ENCODE results near the gene NEUROG2.

The NEUROG2 gene

GRCh38 chr4:112516471-112517066, 589 bp upstream of the NEUROG2 start:
- peaks cover 84% of the 10 kb centered on the region for H3K27me3 ChIP-seq (ENCODE audit: insufficient read depth, poor library complexity, severe bottlenecking)
- peak overlapping the region; percentile 53 for H3K4me3 ChIP-seq (replicated peaks; ENCODE audit: insufficient read depth, low read length)
- DNase-seq (ENCODE audit: low read depth in 1 of 2, low spot score in 1 of 2), result no peak
- H3K27ac ChIP-seq (replicated peaks), result no peak overlapping the region
- TF ChIP-seq GABPA (IDR thresholded peaks at IDR 0.05; ENCODE audit: low read depth) (no peak), REST (IDR thresholded peaks at IDR 0.05; ENCODE audit: insufficient replicate concordance, low read depth) (peak; percentile 67), POLR2AphosphoS5 (IDR thresholded peaks at IDR 0.05; ENCODE audit: low read depth) (no peak), SPI1 (IDR thresholded peaks at IDR 0.05; ENCODE audit: borderline replicate concordance, low read depth) (no peak)

- peak overlapping the region; percentile 53 for H3K4me3 ChIP-seq (replicated peaks; ENCODE audit: insufficient read depth, low read length)
- DNase-seq (ENCODE audit: low read depth in 1 of 2, low spot score in 1 of 2), result peak in 1 of 2 experiments; percentile 40
- no peak overlapping the region for H3K27ac ChIP-seq (replicated peaks)
- TF ChIP-seq POLR2AphosphoS5 (IDR thresholded peaks at IDR 0.05; ENCODE audit: low read depth) (no peak), CTCF (IDR thresholded peaks at IDR 0.05; ENCODE audit: insufficient read depth, low read length) (no peak), REST (IDR thresholded peaks at IDR 0.05; ENCODE audit: insufficient replicate concordance, low read depth) (no peak), SPI1 (IDR thresholded peaks at IDR 0.05; ENCODE audit: borderline replicate concordance, low read depth) (no peak), GABPA (IDR thresholded peaks at IDR 0.05; ENCODE audit: low read depth) (no peak)
- peaks cover 84% of the 10 kb centered on the region for H3K27me3 ChIP-seq (ENCODE audit: insufficient read depth, poor library complexity, severe bottlenecking)
Measured at GRCh38 chr4:112515198-112516065, 548 bp downstream of the NEUROG2 start.

GRCh38 chr4:112514647-112515197, 1.3 kb downstream of the NEUROG2 start:
- no peak for TF ChIP-seq SPI1 (IDR thresholded peaks at IDR 0.05; ENCODE audit: borderline replicate concordance, low read depth)
- TF ChIP-seq CTCF (IDR thresholded peaks at IDR 0.05; ENCODE audit: insufficient read depth, low read length), result no peak
- no peak for TF ChIP-seq POLR2AphosphoS5 (IDR thresholded peaks at IDR 0.05; ENCODE audit: low read depth)
- TF ChIP-seq REST (IDR thresholded peaks at IDR 0.05; ENCODE audit: insufficient replicate concordance, low read depth), result no peak
- no peak for TF ChIP-seq GABPA (IDR thresholded peaks at IDR 0.05; ENCODE audit: low read depth)
- peaks cover 83% of the 10 kb centered on the region for H3K27me3 ChIP-seq (ENCODE audit: insufficient read depth, poor library complexity, severe bottlenecking)
- DNase-seq (ENCODE audit: low read depth in 1 of 2, low spot score in 1 of 2), result no peak
- peak overlapping the region; percentile 53 for H3K4me3 ChIP-seq (replicated peaks; ENCODE audit: insufficient read depth, low read length)
- no peak overlapping the region for H3K27ac ChIP-seq (replicated peaks)

All from HL-60 (cell line).